AG09309 (cell line): ENCODE results near the gene NUDT13.

Experiments used
- DNase-seq: peaks from one replicate; pipeline ENCODE4 v3.0.0-alpha.2; 2010; ENCODE audit warnings: low read depth
- H3K4me3 ChIP-seq: 2 replicates; pipeline ENCODE4 v1.5.1; 2011; ENCODE audit warnings: mild to moderate bottlenecking, low read depth, low read length, moderate library complexity; ENCODE audit not compliant: control insufficient read depth
- CTCF ChIP-seq: IDR thresholded peaks from 2 replicates; pipeline ENCODE4 v1.5.1; 2011; ENCODE audit warnings: mild to moderate bottlenecking, low read depth, low read length, inconsistent platforms; ENCODE audit not compliant: insufficient read depth, control insufficient read depth; ENCODE audit errors: missing control alignments

The NUDT13 gene

GRCh38 chr10:73076360-73077183 is 33.7 kb upstream of the NUDT13 start:
- no peak overlapping the region for H3K4me3 ChIP-seq
- no peak for DNase-seq
- TF ChIP-seq CTCF = no peak

DNA sequence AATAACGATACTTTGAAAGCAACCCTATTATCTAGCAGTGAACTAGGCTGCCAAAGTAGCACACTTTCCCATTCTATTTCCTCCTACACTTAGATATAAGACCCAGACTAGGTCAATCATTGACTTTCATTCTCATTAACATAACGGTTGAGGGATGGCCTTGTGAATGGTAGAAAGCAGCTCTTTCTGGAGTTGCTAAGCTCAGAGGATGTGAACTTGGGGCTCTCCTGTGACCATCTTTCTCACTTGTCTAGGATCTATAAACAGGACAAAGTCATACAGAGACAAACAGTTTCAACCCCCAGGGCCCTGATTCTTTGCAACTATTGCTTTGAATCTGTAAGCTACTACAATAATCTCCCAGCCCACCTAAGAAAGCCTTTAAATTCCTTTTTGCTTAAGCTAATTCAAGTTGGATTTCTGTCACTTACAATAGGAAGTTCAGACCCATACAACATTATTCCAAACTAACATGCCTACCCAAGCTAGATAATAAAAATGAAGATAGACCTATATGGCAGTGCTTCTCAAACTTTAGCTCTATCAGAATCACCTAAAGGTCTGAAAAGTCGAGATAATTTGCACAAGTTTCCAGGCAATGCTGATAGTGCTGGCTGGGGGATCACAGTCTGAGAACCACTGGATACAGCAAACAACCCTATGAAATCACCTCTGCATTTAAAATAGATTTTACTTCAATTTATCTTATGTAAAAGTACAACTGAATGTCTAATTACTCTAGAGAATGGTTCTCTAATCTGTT is 30.3 kb upstream of the NUDT13 start:
- no peak for DNase-seq
- TF ChIP-seq CTCF = no peak
- no peak overlapping the region for H3K4me3 ChIP-seq

DNA sequence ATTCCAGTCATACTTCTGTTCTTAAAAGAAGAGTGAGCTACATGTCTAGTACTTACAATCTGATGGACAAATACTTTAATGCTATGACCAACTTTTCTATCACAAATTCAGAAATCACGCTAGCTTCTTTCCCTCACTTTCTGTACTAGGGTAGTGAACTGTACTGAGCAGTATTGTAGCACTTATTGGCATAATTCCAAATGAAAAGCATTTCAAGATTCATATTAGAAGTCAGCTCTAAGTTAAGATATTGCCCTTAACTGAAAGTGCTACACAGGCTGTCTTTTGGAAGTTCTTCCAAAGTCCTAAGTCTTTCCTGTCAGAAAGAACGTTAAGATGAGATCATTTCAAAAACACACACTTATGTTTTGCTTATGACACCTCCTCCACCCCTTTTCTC is 27.0 kb upstream of the NUDT13 start:
- H3K4me3 ChIP-seq = no peak overlapping the region
- TF ChIP-seq CTCF = no peak
- no peak for DNase-seq

DNA sequence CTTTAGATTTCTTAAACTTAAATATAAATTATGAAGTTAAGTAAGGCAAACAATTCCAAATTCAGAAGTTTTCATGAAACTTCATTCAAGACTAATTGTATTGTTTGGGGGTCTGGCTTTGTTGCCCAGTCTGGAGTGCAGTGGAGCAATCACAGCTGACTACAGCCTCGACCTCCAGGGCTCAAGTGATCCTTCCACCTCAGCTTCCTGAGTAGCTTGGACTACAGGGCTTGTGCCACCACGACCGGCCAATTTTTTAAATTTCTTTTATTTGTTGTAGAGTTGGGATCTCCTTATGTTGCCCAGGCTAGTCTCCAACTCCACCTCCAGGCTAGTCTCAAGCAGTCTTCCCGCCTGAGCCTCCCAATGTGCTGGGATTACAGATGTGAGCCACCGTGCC is 26.0 kb upstream of the NUDT13 start:
- no peak for DNase-seq
- H3K4me3 ChIP-seq = no peak overlapping the region
- no peak for TF ChIP-seq CTCF

GRCh38 chr10:73086816-73087215 is 23.4 kb upstream of the NUDT13 start:
- no peak for TF ChIP-seq CTCF
- H3K4me3 ChIP-seq = no peak overlapping the region
- DNase-seq = no peak

GRCh38 chr10:73088304-73088703 is 22.0 kb upstream of the NUDT13 start:
- no peak for DNase-seq
- TF ChIP-seq CTCF = no peak
- H3K4me3 ChIP-seq = no peak overlapping the region
